HepG2 (cell line): ENCODE data around the gene HES7. TPM values are rescaled to one million over a fixed set of nuclear protein-coding genes. Genes with fewer than 3 reads are reported as not detected.

Source experiments
- ARNT2 ChIP-seq: sonication (generic); formaldehyde crosslinking; IDR thresholded peaks from 2 replicates; pipeline ENCODE4 v1.8.0; 2022; ENCODE audit warnings: mild to moderate bottlenecking, low read depth, missing genetic modification reagents, moderate library complexity
- CREM ChIP-seq, 2 experiments: sonication (generic) in 1 of 2; formaldehyde crosslinking in 1 of 2; IDR thresholded peaks; 2 replicates each; pipeline versions ENCODE4 v1.4.0 to v1.6.1; 2016 to 2020; ENCODE audit warnings: antibody characterized with exemption in 1 of 2, mild to moderate bottlenecking in 1 of 2, missing genetic modification reagents in 1 of 2
- FLYWCH1 ChIP-seq: sonication (generic); formaldehyde crosslinking; IDR thresholded peaks from 2 replicates; pipeline ENCODE4 v1.8.1; 2023; ENCODE audit warnings: mild to moderate bottlenecking, missing genetic modification reagents
- IKZF1 ChIP-seq: fragments of 450-650 bp; IDR thresholded peaks from 2 replicates; pipeline ENCODE4 v1.7.1; 2016
- NONO ChIP-seq, 2 experiments: fragments of 450-650 bp in 1 of 2; sonication (generic) in 1 of 2; formaldehyde crosslinking in 1 of 2; IDR thresholded peaks in 1 of 2; conservative IDR thresholded peaks in 1 of 2; 2 replicates each; pipeline versions ENCODE4 v1.6.1 to v1.8.0; 2017 to 2022; ENCODE audit warnings: mild to moderate bottlenecking in 1 of 2, missing genetic modification reagents in 1 of 2, moderate library complexity in 1 of 2
- RXRB ChIP-seq: IDR thresholded peaks from 2 replicates; pipeline ENCODE4 v1.6.1; 2016; ENCODE audit warnings: borderline replicate concordance, missing genetic modification reagents, missing compliant biosample characterization
- ZNF326 ChIP-seq: sonication (generic); formaldehyde crosslinking; IDR thresholded peaks from 2 replicates; pipeline ENCODE4 v1.4.0; 2020; ENCODE audit warnings: missing genetic modification reagents, borderline replicate concordance
- ZNF335 ChIP-seq: sonication (generic); formaldehyde crosslinking; IDR thresholded peaks from 2 replicates; pipeline ENCODE4 v1.4.0; 2020; ENCODE audit warnings: missing genetic modification reagents
- polyA plus RNA-seq, 8 experiments: library from polyadenylated mRNA; depleted of rRNA in 3 of 8; stranded (reverse) in 7 of 8; unstranded in 1 of 8; fragments of >200 nt; fragmentation: Illumina TruSeq in 4 of 8; extraction: Trizol in 4 of 8; gene quantifications; 2 replicates each; pipeline versions ENCODE4 v1.2.1 to v1.2.3, GENCODE V29; 2011 to 2016; ENCODE audit warnings: low read depth in 4 of 8, missing spikeins in 1 of 8, mixed read lengths in 1 of 8; ENCODE audit not compliant: insufficient read depth in 1 of 8
- total RNA-seq, 5 experiments: library from RNA; depleted of rRNA; stranded (reverse); fragments of >200 nt; fragmentation: Illumina TruSeq; extraction: Trizol; gene quantifications; 2 replicates each; pipeline ENCODE4 v1.2.3, GENCODE V29; 2016; ENCODE audit warnings: low read depth in 1 of 5
- TF ChIP-seq, protein P1 (sequence below): sonication (generic); formaldehyde crosslinking; IDR thresholded peaks from 2 replicates; pipeline ENCODE4 v1.9.0; 2022; ENCODE audit warnings: low read depth, missing genetic modification reagents
- TF ChIP-seq, protein P2 (sequence below): sonication (generic); formaldehyde crosslinking; IDR thresholded peaks from 2 replicates; pipeline ENCODE4 v1.4.0; 2020; ENCODE audit warnings: mild to moderate bottlenecking, missing genetic modification reagents
- TF ChIP-seq, protein P3 (sequence below): sonication (generic); formaldehyde crosslinking; IDR thresholded peaks from 2 replicates; pipeline ENCODE4 v1.5.0; 2020; ENCODE audit warnings: mild to moderate bottlenecking, missing genetic modification reagents
- TF ChIP-seq, protein P4 (sequence below): sonication (generic); formaldehyde crosslinking; IDR thresholded peaks from 2 replicates; pipeline ENCODE4 v1.4.0; 2020; ENCODE audit warnings: mild to moderate bottlenecking, low read depth, missing genetic modification reagents
- TF ChIP-seq, protein P5 (sequence below): sonication (generic); formaldehyde crosslinking; IDR thresholded peaks from 2 replicates; pipeline ENCODE4 v1.4.0; 2020; ENCODE audit warnings: mild to moderate bottlenecking, missing genetic modification reagents
- TF ChIP-seq, protein P6 (sequence below): sonication (generic); formaldehyde crosslinking; IDR thresholded peaks from 2 replicates; pipeline ENCODE4 v1.5.1; 2020; ENCODE audit warnings: missing genetic modification reagents, mild to moderate bottlenecking, borderline replicate concordance
- TF ChIP-seq, protein P7 (sequence below): sonication (generic); formaldehyde crosslinking; IDR thresholded peaks from 2 replicates; pipeline ENCODE4 v1.5.0; 2020; ENCODE audit warnings: mild to moderate bottlenecking, missing genetic modification reagents

HES7 gene
- total and polyA plus RNA-seq, 2 of the 13 experiments (the other 11 are each of a cell fraction or from before 2014, with no cell fraction given): not detected

DNA sequence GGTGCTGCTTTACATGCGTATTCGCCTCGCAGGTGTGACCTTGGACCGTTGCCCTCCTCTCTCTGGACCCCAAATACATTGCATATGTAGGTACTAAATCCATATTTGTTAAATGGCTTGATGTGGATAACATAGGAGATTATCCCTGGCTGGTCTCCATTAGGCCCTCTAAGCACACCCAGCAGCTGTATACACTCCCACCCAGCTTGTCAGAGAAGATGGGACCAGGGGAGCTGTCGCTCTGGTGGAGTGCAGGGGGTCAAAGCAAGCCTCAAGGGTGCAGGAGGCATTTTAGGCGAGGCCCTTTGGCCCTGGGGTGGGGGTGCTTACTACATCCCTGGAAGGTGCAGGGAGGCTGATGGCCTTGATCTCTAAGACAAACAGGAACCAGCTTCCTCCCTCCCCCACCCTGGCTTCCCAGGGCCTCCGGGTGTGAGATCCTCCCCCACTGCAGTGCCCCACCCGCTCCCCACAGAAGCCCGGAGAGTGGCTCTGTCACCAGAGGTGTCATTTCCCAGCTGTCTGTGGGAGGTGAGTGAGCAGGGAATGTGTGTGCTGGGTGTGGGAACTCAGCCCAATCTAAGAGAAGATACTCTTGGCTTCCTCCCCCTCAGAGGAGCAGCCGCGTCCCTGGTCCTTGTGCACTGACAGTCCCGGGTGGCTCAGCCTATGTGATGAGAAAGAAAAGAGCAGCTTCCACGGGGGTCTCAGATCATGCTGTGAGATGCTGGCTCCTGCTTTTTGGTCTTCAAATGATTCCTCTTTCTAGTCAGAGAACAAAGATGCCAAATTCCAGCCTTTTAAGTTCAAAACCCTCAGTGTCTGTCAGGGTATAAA is 40.3 kb upstream of the HES7 start (continued):
- TF ChIP-seq ZNF335: 0 out of 2 replicates have a peak, but pooled peaks have one; percentile 27
- TF ChIP-seq, protein P1, sequence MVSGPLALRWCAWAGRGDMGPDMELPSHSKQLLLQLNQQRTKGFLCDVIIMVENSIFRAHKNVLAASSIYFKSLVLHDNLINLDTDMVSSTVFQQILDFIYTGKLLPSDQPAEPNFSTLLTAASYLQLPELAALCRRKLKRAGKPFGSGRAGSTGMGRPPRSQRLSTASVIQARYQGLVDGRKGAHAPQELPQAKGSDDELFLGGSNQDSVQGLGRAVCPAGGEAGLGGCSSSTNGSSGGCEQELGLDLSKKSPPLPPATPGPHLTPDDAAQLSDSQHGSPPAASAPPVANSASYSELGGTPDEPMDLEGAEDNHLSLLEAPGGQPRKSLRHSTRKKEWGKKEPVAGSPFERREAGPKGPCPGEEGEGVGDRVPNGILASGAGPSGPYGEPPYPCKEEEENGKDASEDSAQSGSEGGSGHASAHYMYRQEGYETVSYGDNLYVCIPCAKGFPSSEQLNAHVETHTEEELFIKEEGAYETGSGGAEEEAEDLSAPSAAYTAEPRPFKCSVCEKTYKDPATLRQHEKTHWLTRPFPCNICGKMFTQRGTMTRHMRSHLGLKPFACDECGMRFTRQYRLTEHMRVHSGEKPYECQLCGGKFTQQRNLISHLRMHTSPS (CRISPR knock-in tag): no peak
- no peak for TF ChIP-seq FLYWCH1 (CRISPR knock-in tag)
- no peak; the same call in 1 of the 2 replicates for TF ChIP-seq CREM (IDR thresholded peaks at IDR 0.05)
- no peak for TF ChIP-seq CREM (CRISPR knock-in tag; IDR thresholded peaks at IDR 0.05)
- no peak for TF ChIP-seq ZNF326 (CRISPR knock-in tag)
- TF ChIP-seq, protein P2, sequence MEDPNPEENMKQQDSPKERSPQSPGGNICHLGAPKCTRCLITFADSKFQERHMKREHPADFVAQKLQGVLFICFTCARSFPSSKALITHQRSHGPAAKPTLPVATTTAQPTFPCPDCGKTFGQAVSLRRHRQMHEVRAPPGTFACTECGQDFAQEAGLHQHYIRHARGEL (CRISPR knock-in tag): no peak
- TF ChIP-seq, protein P3, sequence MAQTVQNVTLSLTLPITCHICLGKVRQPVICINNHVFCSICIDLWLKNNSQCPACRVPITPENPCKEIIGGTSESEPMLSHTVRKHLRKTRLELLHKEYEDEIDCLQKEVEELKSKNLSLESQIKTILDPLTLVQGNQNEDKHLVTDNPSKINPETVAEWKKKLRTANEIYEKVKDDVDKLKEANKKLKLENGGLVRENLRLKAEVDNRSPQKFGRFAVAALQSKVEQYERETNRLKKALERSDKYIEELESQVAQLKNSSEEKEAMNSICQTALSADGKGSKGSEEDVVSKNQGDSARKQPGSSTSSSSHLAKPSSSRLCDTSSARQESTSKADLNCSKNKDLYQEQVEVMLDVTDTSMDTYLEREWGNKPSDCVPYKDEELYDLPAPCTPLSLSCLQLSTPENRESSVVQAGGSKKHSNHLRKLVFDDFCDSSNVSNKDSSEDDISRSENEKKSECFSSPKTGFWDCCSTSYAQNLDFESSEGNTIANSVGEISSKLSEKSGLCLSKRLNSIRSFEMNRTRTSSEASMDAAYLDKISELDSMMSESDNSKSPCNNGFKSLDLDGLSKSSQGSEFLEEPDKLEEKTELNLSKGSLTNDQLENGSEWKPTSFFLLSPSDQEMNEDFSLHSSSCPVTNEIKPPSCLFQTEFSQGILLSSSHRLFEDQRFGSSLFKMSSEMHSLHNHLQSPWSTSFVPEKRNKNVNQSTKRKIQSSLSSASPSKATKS (CRISPR knock-in tag): no peak
- TF ChIP-seq, protein P4, sequence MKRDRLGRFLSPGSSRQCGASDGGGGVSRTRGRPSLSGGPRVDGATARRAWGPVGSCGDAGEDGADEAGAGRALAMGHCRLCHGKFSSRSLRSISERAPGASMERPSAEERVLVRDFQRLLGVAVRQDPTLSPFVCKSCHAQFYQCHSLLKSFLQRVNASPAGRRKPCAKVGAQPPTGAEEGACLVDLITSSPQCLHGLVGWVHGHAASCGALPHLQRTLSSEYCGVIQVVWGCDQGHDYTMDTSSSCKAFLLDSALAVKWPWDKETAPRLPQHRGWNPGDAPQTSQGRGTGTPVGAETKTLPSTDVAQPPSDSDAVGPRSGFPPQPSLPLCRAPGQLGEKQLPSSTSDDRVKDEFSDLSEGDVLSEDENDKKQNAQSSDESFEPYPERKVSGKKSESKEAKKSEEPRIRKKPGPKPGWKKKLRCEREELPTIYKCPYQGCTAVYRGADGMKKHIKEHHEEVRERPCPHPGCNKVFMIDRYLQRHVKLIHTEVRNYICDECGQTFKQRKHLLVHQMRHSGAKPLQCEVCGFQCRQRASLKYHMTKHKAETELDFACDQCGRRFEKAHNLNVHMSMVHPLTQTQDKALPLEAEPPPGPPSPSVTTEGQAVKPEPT: no peak
- TF ChIP-seq, protein P5, sequence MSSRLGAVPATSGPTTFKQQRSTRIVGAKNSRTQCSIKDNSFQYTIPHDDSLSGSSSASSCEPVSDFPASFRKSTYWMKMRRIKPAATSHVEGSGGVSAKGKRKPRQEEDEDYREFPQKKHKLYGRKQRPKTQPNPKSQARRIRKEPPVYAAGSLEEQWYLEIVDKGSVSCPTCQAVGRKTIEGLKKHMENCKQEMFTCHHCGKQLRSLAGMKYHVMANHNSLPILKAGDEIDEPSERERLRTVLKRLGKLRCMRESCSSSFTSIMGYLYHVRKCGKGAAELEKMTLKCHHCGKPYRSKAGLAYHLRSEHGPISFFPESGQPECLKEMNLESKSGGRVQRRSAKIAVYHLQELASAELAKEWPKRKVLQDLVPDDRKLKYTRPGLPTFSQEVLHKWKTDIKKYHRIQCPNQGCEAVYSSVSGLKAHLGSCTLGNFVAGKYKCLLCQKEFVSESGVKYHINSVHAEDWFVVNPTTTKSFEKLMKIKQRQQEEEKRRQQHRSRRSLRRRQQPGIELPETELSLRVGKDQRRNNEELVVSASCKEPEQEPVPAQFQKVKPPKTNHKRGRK (CRISPR knock-in tag): no peak
- TF ChIP-seq RXRB (CRISPR knock-in tag): no peak
- TF ChIP-seq, protein P6, sequence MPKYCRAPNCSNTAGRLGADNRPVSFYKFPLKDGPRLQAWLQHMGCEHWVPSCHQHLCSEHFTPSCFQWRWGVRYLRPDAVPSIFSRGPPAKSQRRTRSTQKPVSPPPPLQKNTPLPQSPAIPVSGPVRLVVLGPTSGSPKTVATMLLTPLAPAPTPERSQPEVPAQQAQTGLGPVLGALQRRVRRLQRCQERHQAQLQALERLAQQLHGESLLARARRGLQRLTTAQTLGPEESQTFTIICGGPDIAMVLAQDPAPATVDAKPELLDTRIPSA: no peak
- no peak for TF ChIP-seq NONO (IDR thresholded peaks at IDR 0.05)
- peak; percentile 47 for TF ChIP-seq NONO (CRISPR knock-in tag; conservative IDR thresholded peaks at IDR 0.05)
- TF ChIP-seq, protein P7, sequence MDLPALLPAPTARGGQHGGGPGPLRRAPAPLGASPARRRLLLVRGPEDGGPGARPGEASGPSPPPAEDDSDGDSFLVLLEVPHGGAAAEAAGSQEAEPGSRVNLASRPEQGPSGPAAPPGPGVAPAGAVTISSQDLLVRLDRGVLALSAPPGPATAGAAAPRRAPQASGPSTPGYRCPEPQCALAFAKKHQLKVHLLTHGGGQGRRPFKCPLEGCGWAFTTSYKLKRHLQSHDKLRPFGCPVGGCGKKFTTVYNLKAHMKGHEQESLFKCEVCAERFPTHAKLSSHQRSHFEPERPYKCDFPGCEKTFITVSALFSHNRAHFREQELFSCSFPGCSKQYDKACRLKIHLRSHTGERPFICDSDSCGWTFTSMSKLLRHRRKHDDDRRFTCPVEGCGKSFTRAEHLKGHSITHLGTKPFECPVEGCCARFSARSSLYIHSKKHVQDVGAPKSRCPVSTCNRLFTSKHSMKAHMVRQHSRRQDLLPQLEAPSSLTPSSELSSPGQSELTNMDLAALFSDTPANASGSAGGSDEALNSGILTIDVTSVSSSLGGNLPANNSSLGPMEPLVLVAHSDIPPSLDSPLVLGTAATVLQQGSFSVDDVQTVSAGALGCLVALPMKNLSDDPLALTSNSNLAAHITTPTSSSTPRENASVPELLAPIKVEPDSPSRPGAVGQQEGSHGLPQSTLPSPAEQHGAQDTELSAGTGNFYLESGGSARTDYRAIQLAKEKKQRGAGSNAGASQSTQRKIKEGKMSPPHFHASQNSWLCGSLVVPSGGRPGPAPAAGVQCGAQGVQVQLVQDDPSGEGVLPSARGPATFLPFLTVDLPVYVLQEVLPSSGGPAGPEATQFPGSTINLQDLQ (CRISPR knock-in tag): no peak
- no peak for TF ChIP-seq IKZF1
- TF ChIP-seq ARNT2 (CRISPR knock-in tag): no peak
